ENCODE results near the gene YES1. TPM values are rescaled to one million over a fixed set of nuclear protein-coding genes. Genes with fewer than 3 reads are reported as not detected.

The YES1 gene
- polyA plus RNA-seq, 1 donor (not counting 4 experiments of a cell fraction or from before 2014, with no cell fraction given), result 22.9 TPM

- no peak for FAIRE-seq
These were observed 28.5 kb upstream of the YES1 start for GRCh38 chr18:840516-840915.

GRCh38 chr18:840023-840408 lies 28.0 kb upstream of the YES1 start:
- Histone ChIP-seq H3K9me1 (ENCODE audit: control insufficient read depth, extremely low read depth, insufficient read depth, low read length) (no peaks in the 10 kb centered on the region), H3K4me1 (ENCODE audit: control insufficient read depth, extremely low read depth, insufficient read depth, low read length) (peaks cover 6% of the 10 kb centered on the region), H2AFZ (ENCODE audit: control insufficient read depth, low read length) (no peak overlapping the region), H3K9ac (ENCODE audit: control insufficient read depth, extremely low read depth, insufficient read depth, low read length) (no peak overlapping the region), H3K36me3 (ENCODE audit: control insufficient read depth in 2 of 2, extremely low read depth in 1 of 2, insufficient read depth in 2 of 2, low read length in 2 of 2) (no peaks in the 10 kb centered on the region), H3K4me2 (ENCODE audit: control insufficient read depth, extremely low read depth, insufficient read depth, low read depth, low read length) (no peak overlapping the region), H3K79me2 (ENCODE audit: control insufficient read depth, insufficient read depth, low read length) (no peaks in the 10 kb centered on the region), H4K20me1 (ENCODE audit: control insufficient read depth, extremely low read depth, insufficient read depth, low read length) (no peaks in the 10 kb centered on the region), H3K9me3 (ENCODE audit: control insufficient read depth, low read depth, low read length) (no peaks in the 10 kb centered on the region), H3K4me3 (ENCODE audit: control insufficient read depth in 2 of 3, extremely low read depth in 1 of 3, insufficient read depth in 2 of 3, low read depth in 1 of 3, low read length in 3 of 3) (no peak overlapping the region), H3K27ac (ENCODE audit: control insufficient read depth, insufficient read depth, low read length) (no peak overlapping the region), H3K27me3 (ENCODE audit: control insufficient read depth, extremely low read depth, insufficient read depth, low read length) (no peaks in the 10 kb centered on the region)
- no peak for TF ChIP-seq CTCF (optimal IDR thresholded peaks at IDR 0.05 in 1 of 3, IDR thresholded peaks at IDR 0.05 in 1 of 3, conservative IDR thresholded peaks at IDR 0.05 in 1 of 3; ENCODE audit: extremely low read depth in 1 of 3, insufficient read depth in 2 of 3, low read length in 3 of 3)
- no peak for DNase-seq (ENCODE audit: low read depth, low spot score)
- dilution Hi-C loops (cut with MboI; ENCODE audit: extremely low pct_ligation_motif_present, low sequenced_read_pairs), result no loop called here
- FAIRE-seq, result no peak

More at GRCh38 chr18:840516-840915, 28.5 kb upstream of the YES1 start:
- dilution Hi-C loops (cut with MboI; ENCODE audit: extremely low pct_ligation_motif_present, low sequenced_read_pairs), result no loop called here
- Histone ChIP-seq H3K4me3 (ENCODE audit: control insufficient read depth in 2 of 3, extremely low read depth in 1 of 3, insufficient read depth in 2 of 3, low read depth in 1 of 3, low read length in 3 of 3) (no peak overlapping the region), H3K27me3 (ENCODE audit: control insufficient read depth, extremely low read depth, insufficient read depth, low read length) (no peaks in the 10 kb centered on the region), H2AFZ (ENCODE audit: control insufficient read depth, low read length) (no peak overlapping the region), H3K36me3 (ENCODE audit: control insufficient read depth in 2 of 2, extremely low read depth in 1 of 2, insufficient read depth in 2 of 2, low read length in 2 of 2) (no peaks in the 10 kb centered on the region), H3K79me2 (ENCODE audit: control insufficient read depth, insufficient read depth, low read length) (no peaks in the 10 kb centered on the region), H3K27ac (ENCODE audit: control insufficient read depth, insufficient read depth, low read length) (no peak overlapping the region), H3K4me1 (ENCODE audit: control insufficient read depth, extremely low read depth, insufficient read depth, low read length) (peaks cover 6% of the 10 kb centered on the region), H3K9me3 (ENCODE audit: control insufficient read depth, low read depth, low read length) (no peaks in the 10 kb centered on the region), H3K9me1 (ENCODE audit: control insufficient read depth, extremely low read depth, insufficient read depth, low read length) (no peaks in the 10 kb centered on the region), H3K9ac (ENCODE audit: control insufficient read depth, extremely low read depth, insufficient read depth, low read length) (no peak overlapping the region), H4K20me1 (ENCODE audit: control insufficient read depth, extremely low read depth, insufficient read depth, low read length) (no peaks in the 10 kb centered on the region), H3K4me2 (ENCODE audit: control insufficient read depth, extremely low read depth, insufficient read depth, low read depth, low read length) (no peak overlapping the region)
- TF ChIP-seq CTCF (optimal IDR thresholded peaks at IDR 0.05 in 1 of 3, IDR thresholded peaks at IDR 0.05 in 1 of 3, conservative IDR thresholded peaks at IDR 0.05 in 1 of 3; ENCODE audit: extremely low read depth in 1 of 3, insufficient read depth in 2 of 3, low read length in 3 of 3) (no peak), EZH2 (IDR thresholded peaks at IDR 0.05; ENCODE audit: low read length) (no peak)
- no peak for DNase-seq (ENCODE audit: low read depth, low spot score)

Measured in keratinocyte (primary cell).